ENCODE results near the gene RIPOR3. TPM values are rescaled to one million over a fixed set of nuclear protein-coding genes. Genes with fewer than 3 reads are reported as not detected.

RIPOR3 gene
- total and polyA plus RNA-seq, 5 donors from 2014 or later = 0.69 to 1.9 (median 1.3) TPM

GRCh38 chr20:50584687-50585086 is 106.7 kb downstream of the RIPOR3 start:
- H3K9me3 ChIP-seq (ENCODE audit: control insufficient read depth in 2 of 2, low read length in 2 of 2) = no peaks in the 10 kb centered on the region
- H3K4me3 ChIP-seq (ENCODE audit: low read depth, low read length) = no peak overlapping the region
- no peaks in the 10 kb centered on the region for H3K9me3 Mint-ChIP-seq
- ATAC-seq (ENCODE audit: low read depth in 2 of 2) (no peak), DNase-seq (no peak)
- no peaks in the 10 kb centered on the region for H3K27me3 ChIP-seq (ENCODE audit: control insufficient read depth, insufficient read depth, low read length)
- H3K27ac ChIP-seq (ENCODE audit: insufficient read depth, low read length, poor library complexity, severe bottlenecking) = no peak overlapping the region
- peak overlapping the region in 1 of 3 donors; percentile 11 for H3K27ac Mint-ChIP-seq
- peaks cover 0 to 7% (median 4%) of the 10 kb centered on the region in 4 donors for H3K4me1 Mint-ChIP-seq
- H3K36me3 Mint-ChIP-seq = peaks cover 23% of the 10 kb centered on the region
- H3K27me3 Mint-ChIP-seq = no peaks in the 10 kb centered on the region
- H3K36me3 ChIP-seq (ENCODE audit: control insufficient read depth, insufficient read depth, low read length) = peaks cover 73% of the 10 kb centered on the region
- H3K4me3 Mint-ChIP-seq = no peak overlapping the region
- no peaks in the 10 kb centered on the region for H3K4me1 ChIP-seq (ENCODE audit: control insufficient read depth, insufficient read depth, low read length, poor library complexity, severe bottlenecking)

- ATAC-seq (ENCODE audit: low read depth in 2 of 2) (no peak), DNase-seq (no peak)
- Mint-ChIP-seq H3K27me3 (no peaks in the 10 kb centered on the region), H3K36me3 (peaks cover 29% of the 10 kb centered on the region), H3K4me1 (peaks cover 0 to 7% (median 4%) of the 10 kb centered on the region in 4 donors), H3K4me3 (no peak overlapping the region), H3K9me3 (no peaks in the 10 kb centered on the region), H3K27ac (no peak overlapping the region)
- H3K27me3 ChIP-seq (ENCODE audit: control insufficient read depth, insufficient read depth, low read length) = no peaks in the 10 kb centered on the region
- no peaks in the 10 kb centered on the region for H3K4me1 ChIP-seq (ENCODE audit: control insufficient read depth, insufficient read depth, low read length, poor library complexity, severe bottlenecking)
- no peak overlapping the region for H3K27ac ChIP-seq (ENCODE audit: insufficient read depth, low read length, poor library complexity, severe bottlenecking)
- no peak overlapping the region for H3K4me3 ChIP-seq (ENCODE audit: low read depth, low read length)
- peaks cover 84% of the 10 kb centered on the region for H3K36me3 ChIP-seq (ENCODE audit: control insufficient read depth, insufficient read depth, low read length)
- no peaks in the 10 kb centered on the region for H3K9me3 ChIP-seq (ENCODE audit: control insufficient read depth in 2 of 2, low read length in 2 of 2)
Observed at GRCh38 chr20:50583442-50584150, 107.7 kb downstream of the RIPOR3 start.

- DNase-seq (no peak), ATAC-seq (ENCODE audit: low read depth in 2 of 2) (no peak)
- H3K9me3 Mint-ChIP-seq = no peaks in the 10 kb centered on the region
- peaks cover 36% of the 10 kb centered on the region for H3K36me3 Mint-ChIP-seq
- peaks cover 0 to 2% (median 0%) of the 10 kb centered on the region in 4 donors for H3K4me1 Mint-ChIP-seq
- no peak overlapping the region for H3K4me3 Mint-ChIP-seq
- no peak overlapping the region for H3K27ac Mint-ChIP-seq
- Histone ChIP-seq H3K27me3 (ENCODE audit: control insufficient read depth, insufficient read depth, low read length) (no peaks in the 10 kb centered on the region), H3K4me1 (ENCODE audit: control insufficient read depth, insufficient read depth, low read length, poor library complexity, severe bottlenecking) (no peaks in the 10 kb centered on the region), H3K27ac (ENCODE audit: insufficient read depth, low read length, poor library complexity, severe bottlenecking) (no peak overlapping the region), H3K4me3 (ENCODE audit: low read depth, low read length) (no peak overlapping the region), H3K36me3 (ENCODE audit: control insufficient read depth, insufficient read depth, low read length) (peaks cover 93% of the 10 kb centered on the region), H3K9me3 (ENCODE audit: control insufficient read depth in 2 of 2, low read length in 2 of 2) (no peaks in the 10 kb centered on the region)
- H3K27me3 Mint-ChIP-seq = no peaks in the 10 kb centered on the region
Observed at GRCh38 chr20:50582591-50583234, 108.6 kb downstream of the RIPOR3 start.

- Mint-ChIP-seq H3K27ac (no peak overlapping the region), H3K36me3 (peaks cover 40% of the 10 kb centered on the region)
Observed at GRCh38 chr20:50582092-50582491, 109.2 kb downstream of the RIPOR3 start.

GRCh38 chr20:50580842-50581544 is 110.3 kb downstream of the RIPOR3 start:
- H3K4me1 ChIP-seq (ENCODE audit: control insufficient read depth, insufficient read depth, low read length, poor library complexity, severe bottlenecking) = no peaks in the 10 kb centered on the region
- H3K27me3 ChIP-seq (ENCODE audit: control insufficient read depth, insufficient read depth, low read length) = no peaks in the 10 kb centered on the region
- H3K27ac ChIP-seq (ENCODE audit: insufficient read depth, low read length, poor library complexity, severe bottlenecking) = no peak overlapping the region
- DNase-seq = no peak
- H3K36me3 ChIP-seq (ENCODE audit: control insufficient read depth, insufficient read depth, low read length) = peaks cover 91% of the 10 kb centered on the region
- no peak overlapping the region for H3K4me3 ChIP-seq (ENCODE audit: low read depth, low read length)
- no peaks in the 10 kb centered on the region for H3K9me3 ChIP-seq (ENCODE audit: control insufficient read depth in 2 of 2, low read length in 2 of 2)
- H3K27ac Mint-ChIP-seq = peak overlapping the region in 1 of 3 donors; percentile 52
- no peaks in the 10 kb centered on the region for H3K9me3 Mint-ChIP-seq
- H3K4me3 Mint-ChIP-seq = no peak overlapping the region
- H3K36me3 Mint-ChIP-seq = peaks cover 40% of the 10 kb centered on the region
- H3K4me1 Mint-ChIP-seq = peaks cover 0 to 4% (median 1%) of the 10 kb centered on the region in 4 donors
- no peak for ATAC-seq (ENCODE audit: low read depth in 2 of 2)
- H3K27me3 Mint-ChIP-seq = no peaks in the 10 kb centered on the region

More at GRCh38 chr20:50582092-50582491, 109.2 kb downstream of the RIPOR3 start:
- ATAC-seq (ENCODE audit: low read depth in 2 of 2) (no peak), DNase-seq (no peak)
- Histone ChIP-seq H3K4me1 (ENCODE audit: control insufficient read depth, insufficient read depth, low read length, poor library complexity, severe bottlenecking) (no peaks in the 10 kb centered on the region), H3K9me3 (ENCODE audit: control insufficient read depth in 2 of 2, low read length in 2 of 2) (no peaks in the 10 kb centered on the region), H3K27me3 (ENCODE audit: control insufficient read depth, insufficient read depth, low read length) (no peaks in the 10 kb centered on the region), H3K4me3 (ENCODE audit: low read depth, low read length) (no peak overlapping the region), H3K27ac (ENCODE audit: insufficient read depth, low read length, poor library complexity, severe bottlenecking) (no peak overlapping the region), H3K36me3 (ENCODE audit: control insufficient read depth, insufficient read depth, low read length) (peaks cover 95% of the 10 kb centered on the region)
- Mint-ChIP-seq H3K9me3 (no peaks in the 10 kb centered on the region), H3K4me1 (peaks cover 0 to 2% (median 0%) of the 10 kb centered on the region in 4 donors), H3K27me3 (no peaks in the 10 kb centered on the region), H3K4me3 (no peak overlapping the region)

GRCh38 chr20:50580016-50580747 is 111.2 kb downstream of the RIPOR3 start:
- H3K4me3 Mint-ChIP-seq = no peak overlapping the region
- H3K27ac ChIP-seq (ENCODE audit: insufficient read depth, low read length, poor library complexity, severe bottlenecking) = no peak overlapping the region
- H3K36me3 ChIP-seq (ENCODE audit: control insufficient read depth, insufficient read depth, low read length) = peaks cover 90% of the 10 kb centered on the region
- H3K36me3 Mint-ChIP-seq = peaks cover 37% of the 10 kb centered on the region
- H3K4me1 ChIP-seq (ENCODE audit: control insufficient read depth, insufficient read depth, low read length, poor library complexity, severe bottlenecking) = no peaks in the 10 kb centered on the region
- H3K9me3 ChIP-seq (ENCODE audit: control insufficient read depth in 2 of 2, low read length in 2 of 2) = no peaks in the 10 kb centered on the region
- H3K27me3 Mint-ChIP-seq = no peaks in the 10 kb centered on the region
- ATAC-seq (ENCODE audit: low read depth in 2 of 2) (no peak), DNase-seq (peak; percentile 30 to 39 (median 32))
- peaks cover 0 to 9% (median 3%) of the 10 kb centered on the region in 4 donors for H3K4me1 Mint-ChIP-seq
- H3K27me3 ChIP-seq (ENCODE audit: control insufficient read depth, insufficient read depth, low read length) = no peaks in the 10 kb centered on the region
- no peaks in the 10 kb centered on the region for H3K9me3 Mint-ChIP-seq
- H3K27ac Mint-ChIP-seq = peak overlapping the region in 2 of 3 donors; percentile 9 to 52
- no peak overlapping the region for H3K4me3 ChIP-seq (ENCODE audit: low read depth, low read length)

GRCh38 chr20:50579511-50579910 is 111.8 kb downstream of the RIPOR3 start:
- Histone ChIP-seq H3K4me1 (ENCODE audit: control insufficient read depth, insufficient read depth, low read length, poor library complexity, severe bottlenecking) (no peaks in the 10 kb centered on the region), H3K36me3 (ENCODE audit: control insufficient read depth, insufficient read depth, low read length) (peaks cover 90% of the 10 kb centered on the region), H3K27me3 (ENCODE audit: control insufficient read depth, insufficient read depth, low read length) (no peaks in the 10 kb centered on the region), H3K27ac (ENCODE audit: insufficient read depth, low read length, poor library complexity, severe bottlenecking) (no peak overlapping the region), H3K9me3 (ENCODE audit: control insufficient read depth in 2 of 2, low read length in 2 of 2) (no peaks in the 10 kb centered on the region), H3K4me3 (ENCODE audit: low read depth, low read length) (no peak overlapping the region)
- Mint-ChIP-seq H3K36me3 (peaks cover 43% of the 10 kb centered on the region), H3K4me3 (no peak overlapping the region), H3K27me3 (no peaks in the 10 kb centered on the region), H3K4me1 (peaks cover 0 to 10% (median 7%) of the 10 kb centered on the region in 4 donors), H3K27ac (peak overlapping the region in 1 of 3 donors; percentile 52), H3K9me3 (no peaks in the 10 kb centered on the region)
- ATAC-seq (ENCODE audit: low read depth in 2 of 2) (no peak), DNase-seq (no peak)
